Endothelial cell of umbilical vein (primary cell): ENCODE data around the gene MYRFL. TPM values are rescaled to one million over a fixed set of nuclear protein-coding genes. Genes with fewer than 3 reads are reported as not detected.

Experiments used
- BruUV-seq: library from RNA; stranded (reverse); fragments of 400-500 nt; replicated peaks from 2 replicates; lab custom pipeline; 2021; lab: Mats Ljungman, UMichigan
- CTCF ChIA-PET: fragments of 300-600, 350-600 bp; sonication (Branson Sonifier 250); formaldehyde crosslinking; loops from one replicate; lab custom pipeline; 2021; ENCODE audit warnings: antibody characterized with exemption, inconsistent platforms; lab: Charles Lee
- POLR2A ChIA-PET: fragments of 300-600, 350-600 bp; sonication (Branson Sonifier 250); formaldehyde crosslinking; loops from one replicate; lab custom pipeline; 2021; ENCODE audit warnings: antibody characterized with exemption, inconsistent platforms; lab: Charles Lee
- DNase-seq: peaks from one replicate; pipeline ENCODE4 v3.0.0-alpha.2; 2011; ENCODE audit warnings: low read depth, low spot score
- FAIRE-seq: peaks from 2 replicates; lab custom pipeline; 2011; peaks lifted over from hg19 to GRCh38; lab: Jason Lieb, UNC
- H2AFZ ChIP-seq: 2 replicates; pipeline ENCODE4 v1.6.0; 2012; ENCODE audit warnings: low read depth, low read length, control low read depth, inconsistent platforms
- H3K27ac ChIP-seq: 2 replicates; pipeline ENCODE4 v1.5.1; 2011; ENCODE audit warnings: low read depth, mild to moderate bottlenecking, control low read depth, low read length, moderate library complexity; ENCODE audit not compliant: insufficient read depth
- H3K27me3 ChIP-seq, 2 experiments: 2 replicates each; pipeline versions ENCODE4 v1.6.0 to v1.6.1; 2011; ENCODE audit warnings: low read length in 2 of 2, mixed read lengths in 1 of 2; ENCODE audit not compliant: control insufficient read depth in 2 of 2, insufficient read depth in 2 of 2
- H3K36me3 ChIP-seq, 2 experiments: 2 replicates in 1 of 2; 3 replicates in 1 of 2; pipeline ENCODE4 v1.5.1; 2011; ENCODE audit warnings: low read length in 2 of 2, mild to moderate bottlenecking in 1 of 2, moderate library complexity in 1 of 2; ENCODE audit not compliant: control insufficient read depth in 2 of 2, insufficient read depth in 2 of 2; ENCODE audit errors: extremely low read depth in 1 of 2
- H3K4me1 ChIP-seq: 3 replicates; pipeline ENCODE4 v1.5.1; 2011; ENCODE audit warnings: mild to moderate bottlenecking, low read length; ENCODE audit not compliant: control insufficient read depth, insufficient read depth; ENCODE audit errors: extremely low read depth
- H3K4me2 ChIP-seq: 2 replicates; pipeline ENCODE4 v1.6.1; 2011; ENCODE audit warnings: low read length, control low read depth, mixed read lengths; ENCODE audit not compliant: insufficient read depth
- H3K4me3 ChIP-seq, 3 experiments: fragments of 200-600 bp in 1 of 3; sonication (generic), shearing (Covaris generic) in 1 of 3; replicated peaks in 1 of 3; 2 replicates each; pipeline ENCODE4 v1.5.1; 2011 to 2016; ENCODE audit warnings: control low read depth in 3 of 3, low read length in 3 of 3, mild to moderate bottlenecking in 2 of 3, inconsistent platforms in 1 of 3, low read depth in 1 of 3, moderate library complexity in 1 of 3; ENCODE audit not compliant: insufficient read depth in 1 of 3
- H3K79me2 ChIP-seq: 2 replicates; pipeline ENCODE4 v1.6.0; 2012; ENCODE audit warnings: low read length, inconsistent platforms; ENCODE audit not compliant: control insufficient read depth, insufficient read depth
- H3K9ac ChIP-seq: replicated peaks from 2 replicates; pipeline ENCODE3; 2011; ENCODE audit warnings: low read length, control low read depth; ENCODE audit not compliant: insufficient read depth; ENCODE audit errors: extremely low read depth
- H3K9me1 ChIP-seq: replicated peaks from 3 replicates; pipeline ENCODE4 v1.6.0; 2011; ENCODE audit warnings: mild to moderate bottlenecking, low read length; ENCODE audit not compliant: control insufficient read depth, insufficient read depth; ENCODE audit errors: extremely low read depth
- H3K9me3 ChIP-seq: replicated peaks from 2 replicates; pipeline ENCODE4 v1.5.1; 2012; ENCODE audit warnings: low read length, inconsistent platforms; ENCODE audit not compliant: control insufficient read depth, insufficient read depth
- H4K20me1 ChIP-seq: replicated peaks from 2 replicates; pipeline ENCODE3; 2011; ENCODE audit warnings: mild to moderate bottlenecking, low read length; ENCODE audit not compliant: control insufficient read depth, insufficient read depth; ENCODE audit errors: extremely low read depth
- CTCF ChIP-seq, 2 donors: IDR thresholded peaks; 1 replicate in 1 of 2; 2 replicates in 1 of 2; pipeline ENCODE4 v1.5.1; 2011; ENCODE audit warnings: low read length in 2 of 2, mild to moderate bottlenecking in 2 of 2, moderate library complexity in 2 of 2, control low read depth in 1 of 2, inconsistent platforms in 1 of 2, low read depth in 1 of 2; ENCODE audit not compliant: insufficient read depth in 1 of 2; ENCODE audit errors: extremely low read depth in 1 of 2
- EZH2 ChIP-seq: IDR thresholded peaks from 2 replicates; pipeline ENCODE4 v1.6.1; 2012; ENCODE audit warnings: borderline replicate concordance, low read depth, mild to moderate bottlenecking, moderate library complexity, low read length, inconsistent platforms; ENCODE audit not compliant: severe bottlenecking
- FOS ChIP-seq: IDR thresholded peaks from 2 replicates; pipeline ENCODE4 v1.6.1; 2011; ENCODE audit warnings: mild to moderate bottlenecking, low read length, moderate library complexity, borderline replicate concordance; ENCODE audit not compliant: insufficient read depth
- GATA2 ChIP-seq: IDR thresholded peaks from 2 replicates; pipeline ENCODE4 v1.7.0; 2011; ENCODE audit warnings: low read depth, mild to moderate bottlenecking, moderate library complexity, mixed read lengths, low read length; ENCODE audit not compliant: insufficient read length, insufficient read depth
- JUN ChIP-seq: IDR thresholded peaks from 2 replicates; pipeline ENCODE4 v1.6.1; 2011; ENCODE audit warnings: borderline replicate concordance, low read depth; ENCODE audit not compliant: insufficient read length, insufficient read depth
- MAX ChIP-seq: IDR thresholded peaks from 2 replicates; pipeline ENCODE4 v1.6.1; 2011; ENCODE audit not compliant: insufficient read depth, insufficient read length
- MYC ChIP-seq: IDR thresholded peaks from one replicate; pipeline ENCODE4 v1.6.1; 2011; ENCODE audit warnings: mild to moderate bottlenecking, low read depth, low read length
- POLR2A ChIP-seq: IDR thresholded peaks from 2 replicates; pipeline ENCODE4 v1.6.1; 2012; ENCODE audit warnings: low read depth, mild to moderate bottlenecking, control low read depth, low read length
- POLR2AphosphoS5 ChIP-seq: IDR thresholded peaks from 2 replicates; pipeline ENCODE4 v1.6.1; 2012; ENCODE audit warnings: low read depth, mild to moderate bottlenecking, control low read depth, low read length, moderate library complexity; ENCODE audit not compliant: insufficient read depth
- dilution Hi-C: fragments of 300-500 bp; cut with MboI; formaldehyde crosslinking; loops from one replicate; pipeline ENCODE4 v1.15.0; 2019; ENCODE audit warnings: low sequenced_read_pairs; ENCODE audit not compliant: extremely low pct_ligation_motif_present
- intact Hi-C: fragments of 100-400 bp; cut with micrococcal nuclease; formaldehyde crosslinking; loops from one replicate; pipeline ENCODE4 v1.10.0; 2022
- polyA plus RNA-seq, 4 experiments: library from polyadenylated mRNA; depleted of rRNA in 3 of 4; stranded (reverse) in 3 of 4; unstranded in 1 of 4; fragments of >200 nt; gene quantifications; 2 replicates each; pipeline versions ENCODE4 v1.2.1 to v1.2.3, GENCODE V29; 2011 to 2012; ENCODE audit warnings: missing spikeins in 1 of 4
- total RNA-seq: library from RNA; stranded (reverse); gene quantifications from 2 replicates; pipeline ENCODE4 v1.2.3, GENCODE V29; 2021

Gene MYRFL
- total and polyA plus RNA-seq, 2 donors (not counting 3 experiments of a cell fraction or from before 2014, with no cell fraction given), result not detected

- intact Hi-C loops, result no loop called here
- Histone ChIP-seq H3K4me2 (no peak overlapping the region), H3K9me1 (no peaks in the 10 kb centered on the region), H3K79me2 (no peaks in the 10 kb centered on the region), H3K9me3 (no peaks in the 10 kb centered on the region), H3K36me3 (no peaks in the 10 kb centered on the region), H3K27me3 (peaks cover 0 to 2% of the 10 kb centered on the region in 2 experiments), H3K27ac (no peak overlapping the region), H3K9ac (no peak overlapping the region), H4K20me1 (no peaks in the 10 kb centered on the region), H3K4me1 (no peaks in the 10 kb centered on the region), H2AFZ (no peak overlapping the region), H3K4me3 (no peak overlapping the region)
- no TSS peak for BruUV-seq
- dilution Hi-C loops, result no loop called here
- POLR2A ChIA-PET, result no interaction called here
- TF ChIP-seq POLR2AphosphoS5, result no peak
- no peak for TF ChIP-seq GATA2
- TF ChIP-seq JUN, result no peak
- TF ChIP-seq POLR2A, result no peak
- TF ChIP-seq FOS, result no peak
- no peak for TF ChIP-seq MYC
- TF ChIP-seq MAX, result no peak
- TF ChIP-seq EZH2, result no peak
- no peak for TF ChIP-seq CTCF (IDR thresholded peaks at IDR 0.05; ENCODE audit: extremely low read depth in 1 of 2, insufficient read depth in 1 of 2, low read depth in 1 of 2, low read length in 2 of 2)
- DNase-seq (no peak), FAIRE-seq (no peak)
- CTCF ChIA-PET, result interaction anchor here (1.4 kb wide), 1 partner anchor 27 kb away, joined by 4 read pairs; no protein-coding TSS in a partner anchor
Measured at GRCh38 chr12:69927164-69927563, 102.1 kb downstream of the MYRFL start.
